DOHH2 (cell line): Measurements from ENCODE around the gene PALM2AKAP2.

Source experiments
- H3F3A ChIP-seq: fragments of 200-600 bp; sonication (generic), shearing (Covaris generic); 2 replicates; pipeline ENCODE4 v1.6.0; 2016; ENCODE audit warnings: antibody characterized with exemption, mild to moderate bottlenecking; ENCODE audit not compliant: control insufficient read depth, insufficient read depth
- H3K27ac ChIP-seq: fragments of 200-600 bp; sonication (generic); 2 replicates; pipeline ENCODE4 v1.5.1; 2014; ENCODE audit warnings: low read depth, mild to moderate bottlenecking, low read length, moderate library complexity
- H3K27me3 ChIP-seq: fragments of 200-600 bp; sonication (generic); 2 replicates; pipeline ENCODE4 v1.6.1; 2014; ENCODE audit warnings: mild to moderate bottlenecking, low read length, mixed read lengths; ENCODE audit not compliant: control insufficient read depth
- H3K36me3 ChIP-seq: fragments of 200-600 bp; sonication (generic); 2 replicates; pipeline ENCODE4 v1.6.1; 2014; ENCODE audit warnings: mild to moderate bottlenecking, low read length, moderate library complexity, mixed read lengths; ENCODE audit not compliant: control insufficient read depth
- H3K4me1 ChIP-seq: fragments of 200-600 bp; sonication (generic); 2 replicates; pipeline ENCODE4 v1.6.1; 2014; ENCODE audit warnings: mild to moderate bottlenecking, low read length, mixed read lengths; ENCODE audit not compliant: control insufficient read depth
- H3K4me2 ChIP-seq: fragments of 200-600 bp; sonication (generic); 2 replicates; pipeline ENCODE4 v1.6.0; 2014; ENCODE audit warnings: mild to moderate bottlenecking, low read length, moderate library complexity
- H3K4me3 ChIP-seq: fragments of 200-600 bp; sonication (generic); 2 replicates; pipeline ENCODE4 v1.5.1; 2014; ENCODE audit warnings: mild to moderate bottlenecking, low read length, mixed read lengths
- H3K79me2 ChIP-seq: fragments of 200-600 bp; sonication (generic); 2 replicates; pipeline ENCODE4 v1.6.1; 2014; ENCODE audit warnings: mild to moderate bottlenecking, low read length, mixed read lengths; ENCODE audit not compliant: control insufficient read depth
- H3K9me2 ChIP-seq: fragments of 200-600 bp; sonication (generic); replicated peaks from 2 replicates; pipeline ENCODE4 v1.6.1; 2014; ENCODE audit warnings: mild to moderate bottlenecking, low read length, mixed read lengths; ENCODE audit not compliant: control insufficient read depth
- H3K9me3 ChIP-seq: fragments of 200-600 bp; sonication (generic); 2 replicates; pipeline ENCODE4 v1.6.1; 2014; ENCODE audit warnings: antibody characterized with exemption, low read length, mixed read lengths; ENCODE audit not compliant: control insufficient read depth, insufficient read depth
- H4K20me1 ChIP-seq: fragments of 200-600 bp; sonication (generic); 2 replicates; pipeline ENCODE4 v1.6.0; 2014; ENCODE audit warnings: low read depth, mild to moderate bottlenecking, antibody characterized with exemption, low read length, moderate library complexity; ENCODE audit not compliant: control insufficient read depth, insufficient read depth
- EZH2phosphoT487 ChIP-seq: fragments of 200-600 bp; sonication (generic); IDR thresholded peaks from 2 replicates; pipeline ENCODE4 v1.6.1; 2017; ENCODE audit warnings: borderline replicate concordance, mild to moderate bottlenecking, antibody characterized with exemption, low read length, moderate library complexity, mixed read lengths
- TF ChIP-seq, protein P1 (sequence below): fragments of 200-600 bp; sonication (generic); IDR thresholded peaks from one replicate; pipeline ENCODE4 v1.5.1; 2014; ENCODE audit warnings: antibody characterized with exemption, mild to moderate bottlenecking, low read depth, low read length; ENCODE audit not compliant: poor library complexity, severe bottlenecking

The PALM2AKAP2 gene

DNA sequence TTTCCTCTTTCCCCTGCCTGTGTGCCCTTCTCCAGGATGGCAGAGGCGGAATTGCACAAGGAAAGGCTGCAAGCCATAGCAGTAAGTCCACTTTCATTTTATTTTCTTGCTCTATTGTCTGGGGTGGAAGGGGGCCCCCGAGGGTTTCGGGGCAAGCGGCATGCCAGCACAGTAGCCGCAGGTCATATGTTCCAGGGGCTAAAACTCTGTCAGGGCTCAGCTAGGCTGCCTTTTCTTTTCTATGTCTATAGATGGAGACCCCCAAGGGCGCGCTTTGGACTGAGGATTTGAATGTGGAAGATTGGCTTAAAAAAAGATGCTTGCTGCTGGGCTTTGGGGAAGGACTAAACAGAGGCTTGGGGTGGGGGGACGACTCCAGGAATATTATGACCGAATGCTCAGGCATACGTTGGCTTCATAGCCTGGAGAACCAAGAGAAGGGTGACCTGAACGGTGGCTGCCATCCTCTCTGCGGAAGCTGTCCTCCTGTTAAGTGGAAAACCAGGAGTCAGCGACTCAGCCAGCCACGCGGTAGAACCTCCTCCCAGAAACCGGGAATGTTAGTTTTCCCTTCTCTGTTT lies 545 bp downstream of the PALM2AKAP2 start:
- Histone ChIP-seq H3K9me3 (no peaks in the 10 kb centered on the region), H3K79me2 (no peaks in the 10 kb centered on the region), H3K27ac (no peak overlapping the region), H3K36me3 (no peaks in the 10 kb centered on the region), H3K4me3 (no peak overlapping the region), H3K9me2 (no peaks in the 10 kb centered on the region), H3K4me1 (no peaks in the 10 kb centered on the region), H4K20me1 (no peaks in the 10 kb centered on the region), H3K27me3 (0 out of 2 replicates have a peak, but pooled peaks cover 5% of the 10 kb centered on the region), H3K4me2 (no peak overlapping the region), H3F3A (no peaks in the 10 kb centered on the region)
- no peak for TF ChIP-seq EZH2phosphoT487
- TF ChIP-seq, protein P1, sequence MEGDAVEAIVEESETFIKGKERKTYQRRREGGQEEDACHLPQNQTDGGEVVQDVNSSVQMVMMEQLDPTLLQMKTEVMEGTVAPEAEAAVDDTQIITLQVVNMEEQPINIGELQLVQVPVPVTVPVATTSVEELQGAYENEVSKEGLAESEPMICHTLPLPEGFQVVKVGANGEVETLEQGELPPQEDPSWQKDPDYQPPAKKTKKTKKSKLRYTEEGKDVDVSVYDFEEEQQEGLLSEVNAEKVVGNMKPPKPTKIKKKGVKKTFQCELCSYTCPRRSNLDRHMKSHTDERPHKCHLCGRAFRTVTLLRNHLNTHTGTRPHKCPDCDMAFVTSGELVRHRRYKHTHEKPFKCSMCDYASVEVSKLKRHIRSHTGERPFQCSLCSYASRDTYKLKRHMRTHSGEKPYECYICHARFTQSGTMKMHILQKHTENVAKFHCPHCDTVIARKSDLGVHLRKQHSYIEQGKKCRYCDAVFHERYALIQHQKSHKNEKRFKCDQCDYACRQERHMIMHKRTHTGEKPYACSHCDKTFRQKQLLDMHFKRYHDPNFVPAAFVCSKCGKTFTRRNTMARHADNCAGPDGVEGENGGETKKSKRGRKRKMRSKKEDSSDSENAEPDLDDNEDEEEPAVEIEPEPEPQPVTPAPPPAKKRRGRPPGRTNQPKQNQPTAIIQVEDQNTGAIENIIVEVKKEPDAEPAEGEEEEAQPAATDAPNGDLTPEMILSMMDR, result no peak

DNA sequence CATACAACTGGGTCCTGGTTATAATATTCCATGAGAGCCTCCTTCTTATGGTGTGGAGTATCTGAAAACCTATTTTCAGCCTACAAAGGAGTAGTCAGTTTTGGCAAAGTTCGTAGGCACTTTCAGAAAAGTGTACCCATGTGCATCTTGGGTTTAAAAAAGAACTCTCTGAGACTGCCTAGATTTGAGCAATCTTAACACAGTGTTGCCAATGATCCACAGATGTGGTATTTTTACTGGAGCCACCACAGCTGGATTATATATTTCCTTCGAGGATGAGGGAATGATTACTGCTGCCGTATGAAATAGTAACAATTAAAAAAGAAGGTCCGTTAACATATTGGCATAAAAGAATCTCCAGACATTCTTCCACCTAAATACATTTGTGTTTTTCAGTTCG lies 1.1 kb downstream of the PALM2AKAP2 start:
- Histone ChIP-seq H3K79me2 (no peaks in the 10 kb centered on the region), H3K4me3 (no peak overlapping the region), H3F3A (no peaks in the 10 kb centered on the region), H3K9me3 (no peaks in the 10 kb centered on the region), H3K27me3 (0 out of 2 replicates have a peak, but pooled peaks cover 5% of the 10 kb centered on the region), H3K4me1 (no peaks in the 10 kb centered on the region), H3K4me2 (no peak overlapping the region), H3K9me2 (no peaks in the 10 kb centered on the region), H4K20me1 (no peaks in the 10 kb centered on the region), H3K36me3 (no peaks in the 10 kb centered on the region), H3K27ac (no peak overlapping the region)
- no peak for TF ChIP-seq EZH2phosphoT487
- TF ChIP-seq, protein P1, result no peak

DNA sequence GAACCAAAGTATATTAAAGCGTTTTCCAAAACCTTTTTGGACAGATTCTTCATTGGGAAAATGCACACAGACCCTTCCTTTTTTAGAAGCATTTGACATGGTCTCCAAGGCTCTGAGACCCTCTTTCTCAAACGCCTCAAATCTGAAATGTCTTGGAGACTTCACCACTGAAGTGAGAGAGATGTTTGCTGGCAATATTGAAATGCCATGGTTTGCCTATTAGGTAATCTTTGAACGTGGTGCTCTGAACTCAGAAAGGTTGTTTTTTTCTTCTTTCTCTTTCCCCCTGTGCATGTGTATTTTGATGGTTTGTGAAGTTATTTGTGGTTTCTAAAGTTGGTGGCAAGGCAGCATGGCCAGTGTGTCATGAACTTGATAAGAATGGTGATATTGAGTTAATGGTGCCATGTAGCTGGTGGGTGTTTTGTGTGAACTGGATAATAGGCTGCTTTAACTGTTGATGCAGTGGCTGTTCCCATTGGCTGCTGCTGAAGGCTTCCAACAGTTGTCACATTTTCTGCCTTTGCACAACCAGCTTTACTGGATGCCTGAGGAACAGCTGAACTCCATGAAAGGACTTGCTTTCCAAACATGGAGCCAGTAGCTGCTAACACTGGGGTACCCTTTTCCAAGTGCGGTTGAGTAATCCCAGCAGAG lies 1.7 kb downstream of the PALM2AKAP2 start:
- H3K27ac ChIP-seq, result no peak overlapping the region
- H3K27me3 ChIP-seq, result 0 out of 2 replicates have a peak, but pooled peaks cover 5% of the 10 kb centered on the region
- no peak overlapping the region for H3K4me3 ChIP-seq
- no peak for TF ChIP-seq EZH2phosphoT487
- TF ChIP-seq, protein P1, result no peak
- H3K9me2 ChIP-seq, result no peaks in the 10 kb centered on the region
- H3K4me1 ChIP-seq, result no peaks in the 10 kb centered on the region
- H3K79me2 ChIP-seq, result no peaks in the 10 kb centered on the region
- no peaks in the 10 kb centered on the region for H4K20me1 ChIP-seq
- H3K36me3 ChIP-seq, result no peaks in the 10 kb centered on the region
- H3K9me3 ChIP-seq, result no peaks in the 10 kb centered on the region
- no peaks in the 10 kb centered on the region for H3F3A ChIP-seq
- no peak overlapping the region for H3K4me2 ChIP-seq
